Thyroid gland (tissue), 4 donors: Measurements from ENCODE around the gene COL1A2. TPM values are rescaled to one million over a fixed set of nuclear protein-coding genes. Genes with fewer than 3 reads are reported as not detected.

ENCODE experiments used
- DNase-seq, 2 donors: peaks; one replicate each; pipeline ENCODE4 v3.0.0-alpha.2; 2019
- H3K27ac ChIP-seq, 3 donors: fragments of 200-600 bp; sonication (generic); 1 replicate in 2 of 3; 2 replicates in 1 of 3; pipeline ENCODE4 v1.5.1; 2016 to 2019; ENCODE audit warnings: mild to moderate bottlenecking in 1 of 3, moderate library complexity in 1 of 3
- H3K27me3 ChIP-seq: fragments of 200-600 bp; sonication (generic); one replicate; pipeline ENCODE4 v1.5.1; 2019
- H3K36me3 ChIP-seq, 2 donors: fragments of 200-600 bp; sonication (generic); one replicate each; pipeline ENCODE4 v1.5.1; 2016 to 2019
- H3K4me1 ChIP-seq, 2 donors: fragments of 200-600 bp; sonication (generic); one replicate each; pipeline ENCODE4 v1.5.1; 2017 to 2019
- H3K4me3 ChIP-seq, 3 donors: fragments of 200-600 bp; sonication (generic); replicated peaks in 1 of 3; 1 replicate in 2 of 3; 2 replicates in 1 of 3; pipeline ENCODE4 v1.5.1; 2016; ENCODE audit warnings: mild to moderate bottlenecking in 1 of 3
- H3K9me3 ChIP-seq: fragments of 200-600 bp; sonication (generic); one replicate; pipeline ENCODE4 v1.5.1; 2017
- POLR2A ChIP-seq, 2 donors: fragments of 450-650 bp; IDR thresholded peaks; one replicate each; pipeline ENCODE4 v1.6.1; 2017; ENCODE audit warnings: antibody characterized with exemption in 2 of 2, mild to moderate bottlenecking in 2 of 2, moderate library complexity in 1 of 2
- WGBS, 2 donors: methylation state at CpG; one replicate each; pipeline ENCODE4 v1.1.5; 2017; 5-methylcytosine and 5-hydroxymethylcytosine counted together
- intact Hi-C: fragments of 100-400 bp; cut with DNase I; formaldehyde crosslinking; loops from one replicate; pipeline ENCODE4 v1.15.1; 2023
- total RNA-seq, 4 donors: library from RNA; depleted of rRNA; stranded (reverse); fragments of >200 nt; gene quantifications; one replicate each; pipeline ENCODE4 v1.2.3, GENCODE V29; 2016
- TF ChIP-seq, protein P1 (sequence below), 6 experiments: fragments of 200-600 bp in 3 of 6; fragments of 450-650 bp in 3 of 6; sonication (generic) in 3 of 6; IDR thresholded peaks; one replicate each; pipeline ENCODE4 v1.5.1; 2016 to 2019; ENCODE audit warnings: antibody characterized with exemption in 6 of 6, mild to moderate bottlenecking in 2 of 6, inconsistent platforms in 1 of 6, moderate library complexity in 1 of 6

Gene COL1A2
- total RNA-seq, 4 donors from 2014 or later, result 50.4 to 143 (median 88.4) TPM

DNA sequence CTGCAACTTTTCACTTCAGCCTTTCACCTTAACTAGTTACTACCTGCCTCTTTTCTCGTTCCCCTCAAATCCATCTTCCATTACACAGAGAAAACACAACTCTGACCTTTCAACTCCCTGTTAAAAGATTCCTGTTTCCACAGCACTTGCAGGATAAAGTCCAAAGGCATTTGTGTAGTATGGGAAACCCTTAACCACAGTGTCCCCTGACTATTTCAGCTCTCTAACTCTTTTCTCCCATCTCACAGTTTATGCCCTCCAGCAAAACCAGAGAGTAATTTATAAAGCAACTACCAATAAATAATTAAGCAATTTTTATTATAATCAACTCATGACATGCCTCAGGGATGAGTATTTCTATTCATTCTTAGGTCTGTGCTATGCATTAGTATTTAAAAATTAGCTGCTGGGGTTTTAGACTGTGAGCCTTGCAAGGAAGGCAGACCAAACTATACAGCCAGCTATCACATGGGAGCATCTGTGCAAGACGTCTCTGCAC, 51.0 kb downstream of the COL1A2 start:
- no peak for DNase-seq
- no peaks in the 10 kb centered on the region for H3K4me1 ChIP-seq
- H3K9me3 ChIP-seq, result no peaks in the 10 kb centered on the region
- no peak overlapping the region for H3K27ac ChIP-seq
- 57 to 69% methylated on average over 2 of the region's 2 CpGs for WGBS, 2 donors
- H3K36me3 ChIP-seq, result no peaks in the 10 kb centered on the region
- no peaks in the 10 kb centered on the region for H3K27me3 ChIP-seq
- no peak for TF ChIP-seq POLR2A (IDR thresholded peaks at IDR 0.05)
- TF ChIP-seq, protein P1, sequence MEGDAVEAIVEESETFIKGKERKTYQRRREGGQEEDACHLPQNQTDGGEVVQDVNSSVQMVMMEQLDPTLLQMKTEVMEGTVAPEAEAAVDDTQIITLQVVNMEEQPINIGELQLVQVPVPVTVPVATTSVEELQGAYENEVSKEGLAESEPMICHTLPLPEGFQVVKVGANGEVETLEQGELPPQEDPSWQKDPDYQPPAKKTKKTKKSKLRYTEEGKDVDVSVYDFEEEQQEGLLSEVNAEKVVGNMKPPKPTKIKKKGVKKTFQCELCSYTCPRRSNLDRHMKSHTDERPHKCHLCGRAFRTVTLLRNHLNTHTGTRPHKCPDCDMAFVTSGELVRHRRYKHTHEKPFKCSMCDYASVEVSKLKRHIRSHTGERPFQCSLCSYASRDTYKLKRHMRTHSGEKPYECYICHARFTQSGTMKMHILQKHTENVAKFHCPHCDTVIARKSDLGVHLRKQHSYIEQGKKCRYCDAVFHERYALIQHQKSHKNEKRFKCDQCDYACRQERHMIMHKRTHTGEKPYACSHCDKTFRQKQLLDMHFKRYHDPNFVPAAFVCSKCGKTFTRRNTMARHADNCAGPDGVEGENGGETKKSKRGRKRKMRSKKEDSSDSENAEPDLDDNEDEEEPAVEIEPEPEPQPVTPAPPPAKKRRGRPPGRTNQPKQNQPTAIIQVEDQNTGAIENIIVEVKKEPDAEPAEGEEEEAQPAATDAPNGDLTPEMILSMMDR (IDR thresholded peaks at IDR 0.05), result no peak
- no peak overlapping the region for H3K4me3 ChIP-seq
- intact Hi-C loops, result no loop called here

DNA sequence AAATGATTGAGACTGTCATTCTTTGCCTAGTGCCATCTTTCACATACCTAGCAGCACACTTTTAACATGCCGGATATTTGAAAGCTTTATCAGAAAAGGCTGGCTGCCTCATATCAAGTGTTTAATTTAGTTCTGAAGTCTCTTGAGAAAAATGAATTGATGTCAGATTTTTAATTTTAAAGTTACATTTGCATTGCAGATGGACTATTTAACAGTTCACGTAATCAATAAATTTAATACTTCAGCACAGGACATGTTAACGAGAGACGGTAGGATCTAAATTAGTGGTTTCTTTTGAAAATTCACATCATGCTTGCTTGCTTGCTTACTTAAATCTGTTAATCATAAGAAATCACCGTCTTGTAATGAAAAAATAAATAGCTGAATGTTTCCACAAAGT, 51.6 kb downstream of the COL1A2 start:
- no peak for DNase-seq
- Histone ChIP-seq H3K9me3 (no peaks in the 10 kb centered on the region), H3K4me3 (no peak overlapping the region), H3K36me3 (no peaks in the 10 kb centered on the region), H3K4me1 (no peaks in the 10 kb centered on the region), H3K27ac (no peak overlapping the region), H3K27me3 (no peaks in the 10 kb centered on the region)
- intact Hi-C loops, result no loop called here
- no peak for TF ChIP-seq POLR2A (IDR thresholded peaks at IDR 0.05)
- TF ChIP-seq, protein P1 (IDR thresholded peaks at IDR 0.05), result no peak
- WGBS, 2 donors, result 95 to 96% methylated on average over 5 of the region's 5 CpGs

DNA sequence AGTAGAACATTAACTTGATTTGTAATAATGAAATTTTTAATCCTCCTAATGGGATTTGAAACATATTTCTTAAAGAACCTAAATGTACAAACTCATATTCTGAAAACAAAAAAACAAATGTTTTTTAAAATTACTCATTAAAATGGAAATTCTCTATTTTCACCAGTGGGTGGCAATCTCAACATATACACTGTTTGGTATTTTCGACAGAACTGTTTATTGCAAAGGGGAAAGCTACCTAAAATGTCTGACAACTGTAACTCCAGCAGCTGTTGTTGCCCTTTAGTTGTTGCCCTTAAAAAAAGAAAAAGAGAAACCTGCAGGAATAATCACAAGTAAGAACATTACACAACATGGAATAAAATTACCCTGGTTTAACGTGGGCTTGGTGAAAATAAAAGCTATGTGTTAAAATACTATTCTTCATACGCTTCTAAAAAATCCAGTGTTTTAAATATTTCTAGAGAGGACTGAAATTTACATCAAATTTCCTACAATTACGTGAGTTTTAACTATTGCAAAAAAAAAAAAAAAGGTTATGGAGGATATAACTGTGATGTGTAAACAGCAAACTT, 54.5 kb downstream of the COL1A2 start:
- Histone ChIP-seq H3K27me3 (no peaks in the 10 kb centered on the region), H3K36me3 (no peaks in the 10 kb centered on the region), H3K9me3 (no peaks in the 10 kb centered on the region), H3K4me3 (no peak overlapping the region), H3K4me1 (peaks cover 0 to 13% of the 10 kb centered on the region in 2 donors), H3K27ac (no peak overlapping the region)
- intact Hi-C loops, result no loop called here
- 45 to 50% methylated on average over 4 of the region's 4 CpGs for WGBS, 2 donors
- DNase-seq, result no peak
- TF ChIP-seq POLR2A (IDR thresholded peaks at IDR 0.05), result no peak
- TF ChIP-seq, protein P1 (IDR thresholded peaks at IDR 0.05), result peak in 5 of 6 experiments; percentile 32 to 77 (median 67)

GRCh38 chr7:94450044-94450697, 55.5 kb downstream of the COL1A2 start:
- H3K27me3 ChIP-seq, result no peaks in the 10 kb centered on the region
- H3K4me1 ChIP-seq, result peaks cover 0 to 13% of the 10 kb centered on the region in 2 donors
- no peak overlapping the region for H3K27ac ChIP-seq
- DNase-seq, result no peak
- no peak overlapping the region for H3K4me3 ChIP-seq
- WGBS, 2 donors, result 92 to 93% methylated on average over 4 of the region's 4 CpGs
- intact Hi-C loops, result no loop called here
- no peaks in the 10 kb centered on the region for H3K9me3 ChIP-seq
- H3K36me3 ChIP-seq, result no peaks in the 10 kb centered on the region
- TF ChIP-seq, protein P1 (IDR thresholded peaks at IDR 0.05), result no peak
- TF ChIP-seq POLR2A (IDR thresholded peaks at IDR 0.05), result no peak

- Histone ChIP-seq H3K36me3 (no peaks in the 10 kb centered on the region), H3K27ac (no peak overlapping the region), H3K4me3 (no peak overlapping the region), H3K27me3 (no peaks in the 10 kb centered on the region), H3K4me1 (peaks cover 0 to 13% of the 10 kb centered on the region in 2 donors), H3K9me3 (no peaks in the 10 kb centered on the region)
- WGBS, 2 donors, result 72 to 73% methylated on average over 4 of the region's 4 CpGs
- no peak for TF ChIP-seq POLR2A (IDR thresholded peaks at IDR 0.05)
- no peak for DNase-seq
- intact Hi-C loops, result no loop called here
These were observed 56.5 kb downstream of the COL1A2 start for GRCh38 chr7:94451187-94451586.
